ENCODE data around the gene ERICH4. TPM values are rescaled to one million over a fixed set of nuclear protein-coding genes. Genes with fewer than 3 reads are reported as not detected.

ERICH4 gene
- total and polyA plus RNA-seq, 8 donors = 0.55 to 1.1 (median 0.79) TPM; not detected in 2

DNA sequence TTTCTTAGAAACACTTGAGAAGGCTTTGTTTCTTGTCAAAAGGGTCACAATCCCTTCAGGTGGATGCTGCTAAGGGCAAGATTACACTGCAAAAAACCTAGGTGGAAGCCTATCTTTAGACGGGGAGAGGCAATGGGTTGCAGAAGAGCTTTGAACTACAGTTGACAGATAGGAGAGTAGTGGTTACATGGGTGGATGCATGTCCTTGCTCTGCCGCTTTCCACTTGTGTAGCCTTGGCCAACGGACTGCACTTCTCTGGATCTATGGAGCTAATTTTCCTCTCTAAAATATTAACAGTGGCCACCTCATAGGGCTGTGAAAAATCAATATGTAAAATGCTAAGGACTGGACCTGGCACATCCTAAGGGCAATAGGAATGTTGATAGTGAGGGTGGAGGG is 44.4 kb upstream of the ERICH4 start:
- DNase-seq = no peak

DNA sequence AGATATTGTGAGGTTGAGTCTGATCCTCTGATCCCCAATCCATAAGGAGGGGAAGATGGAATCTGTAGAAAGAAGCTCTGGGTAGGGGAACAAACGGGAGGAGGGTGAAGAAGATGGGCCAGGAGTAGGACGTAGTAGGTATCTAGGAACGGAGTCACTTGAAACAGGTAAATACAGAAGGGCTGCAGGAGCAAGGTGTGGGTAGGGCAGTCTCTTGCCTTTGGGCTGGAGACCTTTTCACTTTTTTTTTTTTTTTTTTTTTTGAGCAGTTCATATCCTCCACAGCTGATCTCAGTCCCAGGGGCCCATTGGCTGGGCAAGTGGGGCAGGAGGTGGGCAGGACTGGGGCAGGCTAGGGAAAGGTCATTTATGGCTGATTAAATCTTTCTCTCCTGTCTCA is 43.9 kb upstream of the ERICH4 start:
- Histone ChIP-seq H3K4me3 (peak overlapping the region in 1 of 2 donors; percentile 84), H3K27me3 (no peaks in the 10 kb centered on the region), H3K27ac (no peak overlapping the region), H3K4me1 (peaks cover 13 to 58% of the 10 kb centered on the region in 2 donors), H3K36me3 (peaks cover 0 to 5% of the 10 kb centered on the region in 2 donors), H3K9me3 (no peaks in the 10 kb centered on the region)
- TF ChIP-seq, protein P1, sequence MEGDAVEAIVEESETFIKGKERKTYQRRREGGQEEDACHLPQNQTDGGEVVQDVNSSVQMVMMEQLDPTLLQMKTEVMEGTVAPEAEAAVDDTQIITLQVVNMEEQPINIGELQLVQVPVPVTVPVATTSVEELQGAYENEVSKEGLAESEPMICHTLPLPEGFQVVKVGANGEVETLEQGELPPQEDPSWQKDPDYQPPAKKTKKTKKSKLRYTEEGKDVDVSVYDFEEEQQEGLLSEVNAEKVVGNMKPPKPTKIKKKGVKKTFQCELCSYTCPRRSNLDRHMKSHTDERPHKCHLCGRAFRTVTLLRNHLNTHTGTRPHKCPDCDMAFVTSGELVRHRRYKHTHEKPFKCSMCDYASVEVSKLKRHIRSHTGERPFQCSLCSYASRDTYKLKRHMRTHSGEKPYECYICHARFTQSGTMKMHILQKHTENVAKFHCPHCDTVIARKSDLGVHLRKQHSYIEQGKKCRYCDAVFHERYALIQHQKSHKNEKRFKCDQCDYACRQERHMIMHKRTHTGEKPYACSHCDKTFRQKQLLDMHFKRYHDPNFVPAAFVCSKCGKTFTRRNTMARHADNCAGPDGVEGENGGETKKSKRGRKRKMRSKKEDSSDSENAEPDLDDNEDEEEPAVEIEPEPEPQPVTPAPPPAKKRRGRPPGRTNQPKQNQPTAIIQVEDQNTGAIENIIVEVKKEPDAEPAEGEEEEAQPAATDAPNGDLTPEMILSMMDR (IDR thresholded peaks at IDR 0.05) = no peak
- intact Hi-C loops (cut with DNase I) = no loop called here
- ATAC-seq = no peak
- DNase-seq = no peak

More for the DNA sequence above, 44.4 kb upstream of the ERICH4 start:
- intact Hi-C loops (cut with DNase I) = no loop called here
- Histone ChIP-seq H3K9me3 (no peaks in the 10 kb centered on the region), H3K36me3 (peaks cover 0 to 5% of the 10 kb centered on the region in 2 donors), H3K4me1 (peaks cover 13 to 61% of the 10 kb centered on the region in 2 donors), H3K27ac (no peak overlapping the region), H3K27me3 (no peaks in the 10 kb centered on the region), H3K4me3 (peak overlapping the region; percentile 84 to 94)
- TF ChIP-seq, protein P1 (IDR thresholded peaks at IDR 0.05) = no peak
- ATAC-seq = no peak

DNA sequence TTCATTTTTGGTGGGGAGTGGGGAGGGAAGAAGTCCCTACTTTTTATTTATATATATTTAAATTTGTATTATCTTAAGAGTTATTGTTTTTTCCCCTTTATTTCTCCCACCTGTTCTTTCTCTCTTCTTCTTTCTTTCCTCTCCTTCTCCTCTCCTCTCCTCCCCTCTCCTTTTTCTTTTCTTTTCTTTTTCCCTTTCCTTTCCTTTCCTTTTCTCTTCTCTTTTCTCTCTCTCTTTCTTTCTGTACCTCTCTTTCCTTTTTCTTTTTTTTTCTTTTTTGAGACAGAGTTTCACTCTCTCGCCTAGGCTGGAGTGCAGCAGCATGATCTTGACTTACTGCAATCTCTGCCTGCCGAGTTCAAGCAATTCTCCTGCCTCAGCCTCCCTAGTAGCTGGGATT is 43.4 kb upstream of the ERICH4 start:
- TF ChIP-seq, protein P1 (IDR thresholded peaks at IDR 0.05) = no peak
- Histone ChIP-seq H3K9me3 (no peaks in the 10 kb centered on the region), H3K36me3 (peaks cover 0 to 5% of the 10 kb centered on the region in 2 donors), H3K4me3 (no peak overlapping the region), H3K4me1 (peaks cover 13 to 58% of the 10 kb centered on the region in 2 donors), H3K27me3 (no peaks in the 10 kb centered on the region), H3K27ac (no peak overlapping the region)
- ATAC-seq (no peak), DNase-seq (no peak)
- intact Hi-C loops (cut with DNase I) = no loop called here

DNA sequence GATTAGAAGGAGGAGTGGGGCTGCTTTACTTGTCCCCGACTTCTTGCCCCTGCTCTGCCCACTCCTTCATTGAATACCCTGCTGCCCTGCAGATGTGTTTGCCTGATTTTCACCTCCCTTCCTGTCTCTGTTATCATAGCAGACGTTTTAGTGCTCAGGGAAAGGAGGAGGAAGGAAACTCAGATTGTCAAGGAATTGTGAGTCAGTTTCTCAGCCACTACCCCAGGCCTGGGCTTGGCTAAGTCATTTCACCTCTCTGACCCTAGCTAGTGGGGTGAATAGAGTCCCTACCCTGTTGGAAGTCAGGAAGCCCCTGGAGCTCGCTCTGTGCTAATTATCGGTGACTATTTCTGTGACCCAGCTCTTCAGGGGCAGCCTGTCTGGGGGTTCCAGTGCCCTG is 41.5 kb upstream of the ERICH4 start:
- ATAC-seq (no peak), DNase-seq (no peak)
- peaks cover 0 to 5% of the 10 kb centered on the region in 2 donors for H3K36me3 ChIP-seq
- H3K4me1 ChIP-seq = peaks cover 10 to 60% of the 10 kb centered on the region in 2 donors
- H3K4me3 ChIP-seq = no peak overlapping the region
- no peaks in the 10 kb centered on the region for H3K27me3 ChIP-seq
- no peaks in the 10 kb centered on the region for H3K9me3 ChIP-seq
- intact Hi-C loops (cut with DNase I) = no loop called here
- peak overlapping the region in 1 of 2 donors; percentile 63 for H3K27ac ChIP-seq
- TF ChIP-seq, protein P1 (IDR thresholded peaks at IDR 0.05) = no peak

DNA sequence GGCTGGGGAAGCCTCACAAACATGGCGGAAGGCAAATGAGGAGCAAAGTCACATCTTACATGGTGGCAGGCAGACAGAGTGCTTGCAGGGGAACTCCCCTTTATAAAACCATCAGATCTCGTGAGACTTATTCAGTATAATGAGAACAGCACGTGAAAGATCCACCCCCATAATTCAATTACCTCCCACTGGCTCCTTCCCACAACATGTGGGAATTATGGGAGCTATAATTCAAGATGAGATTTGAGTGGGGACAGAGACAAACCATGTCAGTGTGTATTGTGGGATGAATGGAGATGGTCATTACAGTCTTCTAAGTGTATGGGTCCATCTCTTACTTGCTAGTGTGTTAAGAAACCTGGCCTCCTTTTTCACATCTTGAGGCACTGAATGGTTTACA is 40.9 kb upstream of the ERICH4 start:
- Histone ChIP-seq H3K4me3 (no peak overlapping the region), H3K4me1 (peaks cover 10 to 60% of the 10 kb centered on the region in 2 donors), H3K27me3 (no peaks in the 10 kb centered on the region), H3K9me3 (no peaks in the 10 kb centered on the region), H3K36me3 (peaks cover 0 to 5% of the 10 kb centered on the region in 2 donors), H3K27ac (peak overlapping the region in 1 of 2 donors; percentile 63)
- no peak for ATAC-seq
- TF ChIP-seq, protein P1 (IDR thresholded peaks at IDR 0.05) = no peak
- intact Hi-C loops (cut with DNase I) = no loop called here
- DNase-seq = no peak

Data from left lung (tissue), 10 donors.